Measurements from ENCODE around the gene ARHGAP22. TPM values are rescaled to one million over a fixed set of nuclear protein-coding genes. Genes with fewer than 3 reads are reported as not detected.

ARHGAP22 gene
- total RNA-seq, 6 donors from 2014 or later, result 1.4 to 25.1 (median 7.1) TPM

DNA sequence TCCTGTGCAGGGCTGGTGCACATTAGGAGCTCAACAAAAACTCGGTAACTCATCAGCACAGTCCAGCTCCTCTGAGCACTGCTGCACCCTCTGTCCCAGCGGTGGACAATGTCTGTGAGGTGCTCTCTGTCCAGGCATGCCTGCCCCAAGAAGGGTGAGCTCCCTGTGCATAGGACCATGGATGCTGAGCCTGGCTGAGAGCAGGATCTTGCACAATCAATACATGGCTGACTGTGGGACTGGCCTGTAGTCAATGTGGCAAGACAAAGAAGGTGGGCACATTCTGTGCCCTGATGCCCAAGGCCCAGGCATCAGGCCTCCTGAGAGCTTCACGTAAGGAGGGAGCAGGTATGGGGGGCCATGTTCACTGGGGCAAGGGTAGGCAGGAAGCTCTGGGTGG lies 17.1 kb downstream of the ARHGAP22 start:
- TF ChIP-seq CTCF (IDR thresholded peaks at IDR 0.05) (no peak), POLR2AphosphoS5 (IDR thresholded peaks at IDR 0.05) (no peak), EP300 (IDR thresholded peaks at IDR 0.05) (no peak), POLR2A (IDR thresholded peaks at IDR 0.05) (no peak)
- Histone ChIP-seq H3K4me1 (no peaks in the 10 kb centered on the region), H3K27ac (no peak overlapping the region), H3K36me3 (no peaks in the 10 kb centered on the region), H3K27me3 (no peaks in the 10 kb centered on the region), H3K9me3 (no peaks in the 10 kb centered on the region), H3K4me3 (no peak overlapping the region)
- DNase-seq (no peak), ATAC-seq (ENCODE audit: low FRiP score in 2 of 2) (no peak)
- 79 to 87% methylated on average over 2 to 3 of the region's 3 CpGs for WGBS, 2 donors

GRCh38 chr10:48587101-48587500 lies 17.8 kb downstream of the ARHGAP22 start:
- Histone ChIP-seq H3K36me3 (no peaks in the 10 kb centered on the region), H3K27ac (no peak overlapping the region), H3K27me3 (no peaks in the 10 kb centered on the region), H3K4me1 (no peaks in the 10 kb centered on the region), H3K4me3 (no peak overlapping the region), H3K9me3 (no peaks in the 10 kb centered on the region)
- DNase-seq (peak in 1 of 2 donors; percentile 9), ATAC-seq (ENCODE audit: low FRiP score in 2 of 2) (no peak)
- no peak for TF ChIP-seq CTCF (IDR thresholded peaks at IDR 0.05)
- TF ChIP-seq EP300 (IDR thresholded peaks at IDR 0.05), result no peak
- no peak for TF ChIP-seq POLR2A (IDR thresholded peaks at IDR 0.05)
- no peak for TF ChIP-seq POLR2AphosphoS5 (IDR thresholded peaks at IDR 0.05)
- WGBS, 2 donors, result 55 to 60% methylated on average over 1 to 2 of the region's 2 CpGs

DNA sequence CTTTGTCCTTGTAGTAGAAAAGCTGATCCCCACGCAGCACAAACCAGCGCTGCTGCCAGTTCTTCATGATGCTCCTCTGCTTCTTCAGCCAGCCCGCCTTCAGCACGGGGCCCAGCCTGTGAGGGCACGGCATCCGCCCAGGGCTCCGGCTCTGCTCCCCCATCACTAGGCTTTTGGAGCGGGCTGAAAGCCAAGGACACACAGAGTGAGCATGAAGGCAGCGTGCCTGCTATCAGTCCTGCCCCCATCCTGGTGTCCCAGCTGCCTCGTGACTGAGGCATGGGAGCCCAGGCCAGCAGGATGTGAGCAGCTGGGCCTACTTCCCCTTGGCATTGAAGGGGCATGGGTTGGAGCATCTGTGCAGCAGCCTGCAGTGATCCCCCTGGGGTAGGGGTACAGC lies 21.9 kb downstream of the ARHGAP22 start:
- H3K27ac ChIP-seq, result no peak overlapping the region
- DNase-seq, result peak in 1 of 2 donors; percentile 69
- no peaks in the 10 kb centered on the region for H3K36me3 ChIP-seq
- no peaks in the 10 kb centered on the region for H3K27me3 ChIP-seq
- ATAC-seq (ENCODE audit: low FRiP score in 2 of 2), result peak in 1 of 2 donors; percentile 26
- no peaks in the 10 kb centered on the region for H3K4me1 ChIP-seq
- H3K9me3 ChIP-seq, result no peaks in the 10 kb centered on the region
- WGBS, 2 donors, result 88 to 100% methylated on average over 5 to 9 of the region's 10 CpGs
- TF ChIP-seq POLR2A (IDR thresholded peaks at IDR 0.05) (no peak), CTCF (IDR thresholded peaks at IDR 0.05) (no peak), POLR2AphosphoS5 (IDR thresholded peaks at IDR 0.05) (no peak), EP300 (IDR thresholded peaks at IDR 0.05) (no peak)
- H3K4me3 ChIP-seq, result no peak overlapping the region

GRCh38 chr10:48580236-48580635 lies 24.6 kb downstream of the ARHGAP22 start:
- WGBS, 2 donors, result 79 to 80% methylated on average over 5 of the region's 5 CpGs
- Histone ChIP-seq H3K9me3 (no peaks in the 10 kb centered on the region), H3K27ac (no peak overlapping the region), H3K4me1 (no peaks in the 10 kb centered on the region), H3K36me3 (no peaks in the 10 kb centered on the region), H3K27me3 (no peaks in the 10 kb centered on the region), H3K4me3 (no peak overlapping the region)
- DNase-seq (no peak), ATAC-seq (ENCODE audit: low FRiP score in 2 of 2) (no peak)
- TF ChIP-seq POLR2AphosphoS5 (IDR thresholded peaks at IDR 0.05) (no peak), EP300 (IDR thresholded peaks at IDR 0.05) (no peak), POLR2A (IDR thresholded peaks at IDR 0.05) (no peak), CTCF (IDR thresholded peaks at IDR 0.05) (no peak)

DNA sequence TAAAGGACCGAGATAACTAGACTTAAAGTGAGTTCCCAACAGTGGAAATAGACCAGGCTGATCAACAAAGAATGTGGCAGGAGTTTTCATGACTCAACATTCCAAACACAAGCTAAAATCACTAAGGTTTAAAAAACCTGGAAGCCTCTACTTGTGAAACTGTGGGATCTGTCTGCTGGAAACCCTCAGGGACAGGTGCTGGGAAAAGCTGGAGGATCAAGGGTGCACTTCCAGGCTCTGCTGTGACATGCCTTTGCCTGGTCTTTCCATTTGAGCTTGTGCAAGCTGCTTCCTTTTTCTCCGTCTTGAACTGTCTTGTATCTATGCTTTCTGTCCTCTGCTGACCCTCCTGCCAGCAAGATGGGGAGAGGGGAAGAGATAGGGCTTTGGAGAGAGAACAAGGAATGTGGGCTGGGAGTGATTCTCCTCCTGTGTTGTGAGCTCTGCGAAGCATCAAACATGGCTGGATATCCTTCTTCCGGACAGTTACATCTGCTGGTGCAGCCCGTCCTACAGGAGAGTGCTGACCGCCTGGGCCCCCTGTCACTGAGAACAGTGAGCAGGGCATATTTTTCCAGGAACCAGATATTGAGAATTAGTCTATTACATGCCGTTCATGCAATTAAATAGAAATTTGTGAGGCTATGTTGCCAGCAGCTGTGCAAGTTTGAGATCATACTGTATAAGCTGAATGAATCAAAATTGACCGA lies 25.5 kb downstream of the ARHGAP22 start:
- DNase-seq (no peak), ATAC-seq (ENCODE audit: low FRiP score in 2 of 2) (no peak)
- 60 to 69% methylated on average over 8 of the region's 8 CpGs for WGBS, 2 donors
- Histone ChIP-seq H3K4me1 (no peaks in the 10 kb centered on the region), H3K4me3 (no peak overlapping the region), H3K27ac (no peak overlapping the region), H3K9me3 (no peaks in the 10 kb centered on the region), H3K36me3 (no peaks in the 10 kb centered on the region), H3K27me3 (no peaks in the 10 kb centered on the region)
- no peak for TF ChIP-seq EP300 (IDR thresholded peaks at IDR 0.05)
- TF ChIP-seq POLR2A (IDR thresholded peaks at IDR 0.05), result no peak
- no peak for TF ChIP-seq POLR2AphosphoS5 (IDR thresholded peaks at IDR 0.05)
- TF ChIP-seq CTCF (IDR thresholded peaks at IDR 0.05), result no peak

Data from upper lobe of left lung (tissue), 6 donors.